ENCODE results near the gene CHMP3. TPM values are rescaled to one million over a fixed set of nuclear protein-coding genes. Genes with fewer than 3 reads are reported as not detected.

Gene CHMP3
- total RNA-seq, 1 experiment from 2014 or later, result 22.7 TPM

- CTCF ChIA-PET, result interaction anchor here (0.7 to 1.3 kb wide), 2 partner anchors 241 to 882 kb away, joined by 3 read pairs; no protein-coding TSS in a partner anchor
- ATAC-seq, result no peak
- no peak for TF ChIP-seq TCF7 (CRISPR knock-in tag; IDR thresholded peaks at IDR 0.05; ENCODE audit: low read depth)
- H3K27ac Mint-ChIP-seq, result no peak overlapping the region
- H3K4me3 Mint-ChIP-seq, result no peak overlapping the region
- peaks cover 2% of the 10 kb centered on the region; the same call in 1 of the 2 replicates for H3K36me3 Mint-ChIP-seq
- no peaks in the 10 kb centered on the region for H3K27me3 Mint-ChIP-seq (ENCODE audit: low read depth)
- POLR2A ChIA-PET, result no interaction called here
- peaks cover 9% of the 10 kb centered on the region for H3K9me3 Mint-ChIP-seq
- H3K4me1 Mint-ChIP-seq, result no peaks in the 10 kb centered on the region
- DNase-seq (ENCODE audit: low spot score), result no peak
Observed at GRCh38 chr2:86519349-86519748, 43.9 kb downstream of the CHMP3 start.

- Mint-ChIP-seq H3K4me3 (no peak overlapping the region), H3K36me3 (peaks cover 2% of the 10 kb centered on the region; the same call in 1 of the 2 replicates), H3K27me3 (ENCODE audit: low read depth) (no peaks in the 10 kb centered on the region), H3K27ac (no peak overlapping the region), H3K4me1 (no peaks in the 10 kb centered on the region), H3K9me3 (peaks cover 9% of the 10 kb centered on the region)
- DNase-seq (ENCODE audit: low spot score) (peak; percentile 28), ATAC-seq (peak; percentile 60)
- TF ChIP-seq ERG (CRISPR knock-in tag; IDR thresholded peaks at IDR 0.05) (no peak), CDX4 (CRISPR knock-in tag; IDR thresholded peaks at IDR 0.05; ENCODE audit: borderline replicate concordance) (no peak), ZNF425 (CRISPR knock-in tag; conservative IDR thresholded peaks at IDR 0.05) (no peak), E2F4 (CRISPR knock-in tag; IDR thresholded peaks at IDR 0.05; ENCODE audit: borderline replicate concordance, low read depth) (no peak), CTCF (IDR thresholded peaks at IDR 0.05) (0 out of 2 replicates have a peak, but pooled peaks have one; percentile 14)
- ChIA-PET CTCF (interaction anchor here (0.7 to 1.3 kb wide), 4 partner anchors 158 to 289 kb away, joined by 3 to 5 read pairs (median 4); no protein-coding TSS in a partner anchor), POLR2A (no interaction called here)
Observed at GRCh38 chr2:86518481-86518880, 44.8 kb downstream of the CHMP3 start.

GRCh38 chr2:86513948-86514660, 49.1 kb downstream of the CHMP3 start:
- POLR2A ChIA-PET, result no interaction called here
- Mint-ChIP-seq H3K9me3 (peaks cover 9% of the 10 kb centered on the region), H3K27ac (no peak overlapping the region), H3K27me3 (ENCODE audit: low read depth) (no peaks in the 10 kb centered on the region), H3K36me3 (peaks cover 3% of the 10 kb centered on the region; the same call in 1 of the 2 replicates), H3K4me3 (no peak overlapping the region), H3K4me1 (no peaks in the 10 kb centered on the region)
- no peak for ATAC-seq
- no peak for TF ChIP-seq ZNF396 (CRISPR knock-in tag; IDR thresholded peaks at IDR 0.05; ENCODE audit: borderline replicate concordance)
- CTCF ChIA-PET, result no interaction called here
- DNase-seq (ENCODE audit: low spot score), result no peak

GRCh38 chr2:86512892-86513291, 50.4 kb downstream of the CHMP3 start:
- no peaks in the 10 kb centered on the region for H3K4me1 Mint-ChIP-seq
- TF ChIP-seq JUN (CRISPR knock-in tag; IDR thresholded peaks at IDR 0.05) (no peak), PRRX2 (CRISPR knock-in tag; IDR thresholded peaks at IDR 0.05) (no peak), ZBTB21 (CRISPR knock-in tag; IDR thresholded peaks at IDR 0.05; ENCODE audit: borderline replicate concordance) (no peak), ZNF138 (CRISPR knock-in tag; conservative IDR thresholded peaks at IDR 0.05) (no peak), TEAD4 (CRISPR knock-in tag; IDR thresholded peaks at IDR 0.05) (no peak), RORB (CRISPR knock-in tag; IDR thresholded peaks at IDR 0.05) (no peak), PREB (CRISPR knock-in tag; IDR thresholded peaks at IDR 0.05; ENCODE audit: borderline replicate concordance) (no peak)
- no peak overlapping the region for H3K4me3 Mint-ChIP-seq
- no peaks in the 10 kb centered on the region for H3K27me3 Mint-ChIP-seq (ENCODE audit: low read depth)
- ChIA-PET POLR2A (no interaction called here), CTCF (no interaction called here)
- peaks cover 9% of the 10 kb centered on the region for H3K9me3 Mint-ChIP-seq
- no peak overlapping the region for H3K27ac Mint-ChIP-seq
- ATAC-seq, result no peak
- no peak for DNase-seq (ENCODE audit: low spot score)
- peaks cover 6% of the 10 kb centered on the region; the same call in 1 of the 2 replicates for H3K36me3 Mint-ChIP-seq
